Activated T-cell treated with anti-CD3 and anti-CD28 coated beads, Interleukin-2, amount 50 U/mL, for 4 hours (primary cell): ENCODE measurements around the gene CCL22. TPM values are rescaled to one million over a fixed set of nuclear protein-coding genes. Genes with fewer than 3 reads are reported as not detected.

Source experiments
- ATAC-seq, 2 donors: fragments of 200-7000 bp; cut with Tn5 transposase; one replicate each; pipeline ENCODE4 v1.10.0; 2021
- DNase-seq: peaks from one replicate; pipeline ENCODE4 v3.0.0-alpha.2; 2020
- H3K27me3 Mint-ChIP-seq: one replicate; pipeline ENCODE4 v1.8.0; 2021; ENCODE audit warnings: low read depth, mixed read lengths
- H3K36me3 Mint-ChIP-seq: one replicate; pipeline ENCODE4 v1.8.0; 2022; ENCODE audit warnings: mixed read lengths; ENCODE audit not compliant: insufficient read depth
- H3K4me1 Mint-ChIP-seq: one replicate; pipeline ENCODE4 v1.8.0; 2021; ENCODE audit warnings: low read depth, mixed read lengths
- H3K4me3 Mint-ChIP-seq: one replicate; pipeline ENCODE4 v1.8.0; 2021; ENCODE audit warnings: mild to moderate bottlenecking, moderate library complexity, mixed read lengths
- H3K9me3 Mint-ChIP-seq: one replicate; pipeline ENCODE4 v1.8.0; 2021; ENCODE audit warnings: mixed read lengths
- total RNA-seq, 3 donors: library from RNA; stranded (reverse); gene quantifications; one replicate each; pipeline ENCODE4 v1.2.1, GENCODE V29; 2021

Gene CCL22
- total RNA-seq: 100 to 1,000 TPM in 1 of 3 donors, 10 to 100 TPM in 2; 62.3 to 121 (median 80.2) TPM

- H3K36me3 Mint-ChIP-seq: no peaks in the 10 kb centered on the region
- DNase-seq (no peak), ATAC-seq (peak; percentile 67 to 71)
- no peaks in the 10 kb centered on the region for H3K9me3 Mint-ChIP-seq
- peaks cover 2% of the 10 kb centered on the region for H3K4me1 Mint-ChIP-seq
- H3K27me3 Mint-ChIP-seq: peaks cover 3% of the 10 kb centered on the region
- peak within 1 kb of the TSS; percentile 40 for H3K4me3 Mint-ChIP-seq
These were observed at the start of gene CCL22 for GRCh38 chr16:57358527-57359095. TSS of gene CCL22 (plus strand) at chr16:57358783. CDS start at chr16:57358817, 34 bp downstream.

GRCh38 chr16:57310801-57311200 lies 47.8 kb upstream of the CCL22 start:
- no peak for DNase-seq
- peaks cover 15% of the 10 kb centered on the region for H3K4me1 Mint-ChIP-seq
- ATAC-seq: no peak
- H3K36me3 Mint-ChIP-seq: no peaks in the 10 kb centered on the region
- H3K9me3 Mint-ChIP-seq: no peaks in the 10 kb centered on the region
- H3K27me3 Mint-ChIP-seq: peaks cover 7% of the 10 kb centered on the region
- H3K4me3 Mint-ChIP-seq: no peak overlapping the region

- peaks cover 15% of the 10 kb centered on the region for H3K4me1 Mint-ChIP-seq
- DNase-seq: no peak
- H3K27me3 Mint-ChIP-seq: peaks cover 3% of the 10 kb centered on the region
- no peak overlapping the region for H3K4me3 Mint-ChIP-seq
- H3K36me3 Mint-ChIP-seq: no peaks in the 10 kb centered on the region
- H3K9me3 Mint-ChIP-seq: no peaks in the 10 kb centered on the region
- ATAC-seq: no peak
These were observed 45.1 kb upstream of the CCL22 start for GRCh38 chr16:57313509-57313908.

GRCh38 chr16:57314161-57314785 lies 44.3 kb upstream of the CCL22 start:
- Mint-ChIP-seq H3K4me1 (peaks cover 15% of the 10 kb centered on the region), H3K9me3 (no peaks in the 10 kb centered on the region), H3K36me3 (no peaks in the 10 kb centered on the region), H3K27me3 (peaks cover 3% of the 10 kb centered on the region), H3K4me3 (no peak overlapping the region)
- no peak for DNase-seq
- peak; percentile 79 to 88 for ATAC-seq

- H3K9me3 Mint-ChIP-seq: no peaks in the 10 kb centered on the region
- ATAC-seq: no peak
- H3K27me3 Mint-ChIP-seq: peaks cover 3% of the 10 kb centered on the region
- no peak for DNase-seq
- H3K36me3 Mint-ChIP-seq: no peaks in the 10 kb centered on the region
- H3K4me1 Mint-ChIP-seq: peaks cover 15% of the 10 kb centered on the region
- H3K4me3 Mint-ChIP-seq: no peak overlapping the region
These were observed 43.2 kb upstream of the CCL22 start for GRCh38 chr16:57315416-57315815.

- H3K9me3 Mint-ChIP-seq: no peaks in the 10 kb centered on the region
- ATAC-seq: no peak
- H3K36me3 Mint-ChIP-seq: no peaks in the 10 kb centered on the region
- DNase-seq: no peak
- peaks cover 3% of the 10 kb centered on the region for H3K27me3 Mint-ChIP-seq
- peaks cover 15% of the 10 kb centered on the region for H3K4me1 Mint-ChIP-seq
- H3K4me3 Mint-ChIP-seq: no peak overlapping the region
These were observed 42.1 kb upstream of the CCL22 start for GRCh38 chr16:57316390-57317017.

- Mint-ChIP-seq H3K4me1 (peaks cover 12% of the 10 kb centered on the region), H3K36me3 (no peaks in the 10 kb centered on the region), H3K27me3 (peaks cover 3% of the 10 kb centered on the region), H3K4me3 (no peak overlapping the region), H3K9me3 (no peaks in the 10 kb centered on the region)
- no peak for DNase-seq
- ATAC-seq: no peak
These were observed 40.2 kb upstream of the CCL22 start for GRCh38 chr16:57318240-57318970.

- Mint-ChIP-seq H3K9me3 (no peaks in the 10 kb centered on the region), H3K4me3 (no peak overlapping the region), H3K4me1 (peaks cover 3% of the 10 kb centered on the region), H3K27me3 (peaks cover 3% of the 10 kb centered on the region), H3K36me3 (no peaks in the 10 kb centered on the region)
- DNase-seq (no peak), ATAC-seq (no peak)
These were observed 38.9 kb upstream of the CCL22 start for GRCh38 chr16:57319646-57320045.

GRCh38 chr16:57324749-57325148 lies 33.8 kb upstream of the CCL22 start:
- H3K36me3 Mint-ChIP-seq: no peaks in the 10 kb centered on the region

GRCh38 chr16:57325458-57325857 lies 33.1 kb upstream of the CCL22 start:
- no peaks in the 10 kb centered on the region for H3K4me1 Mint-ChIP-seq
- ATAC-seq (no peak), DNase-seq (no peak)
- no peaks in the 10 kb centered on the region for H3K36me3 Mint-ChIP-seq
- peaks cover 4% of the 10 kb centered on the region for H3K9me3 Mint-ChIP-seq
- no peak overlapping the region for H3K4me3 Mint-ChIP-seq
- H3K27me3 Mint-ChIP-seq: no peaks in the 10 kb centered on the region

More at GRCh38 chr16:57324749-57325148, 33.8 kb upstream of the CCL22 start:
- no peak for DNase-seq
- H3K9me3 Mint-ChIP-seq: peaks cover 4% of the 10 kb centered on the region
- no peaks in the 10 kb centered on the region for H3K27me3 Mint-ChIP-seq
- no peaks in the 10 kb centered on the region for H3K4me1 Mint-ChIP-seq
- no peak overlapping the region for H3K4me3 Mint-ChIP-seq
- no peak for ATAC-seq

- Mint-ChIP-seq H3K27me3 (peaks cover 5% of the 10 kb centered on the region), H3K4me1 (no peaks in the 10 kb centered on the region), H3K4me3 (no peak overlapping the region), H3K36me3 (no peaks in the 10 kb centered on the region), H3K9me3 (peaks cover 9% of the 10 kb centered on the region)
- ATAC-seq (no peak), DNase-seq (no peak)
These were observed 28.8 kb upstream of the CCL22 start for GRCh38 chr16:57329718-57330327.

GRCh38 chr16:57331355-57331754 lies 27.2 kb upstream of the CCL22 start:
- Mint-ChIP-seq H3K4me3 (no peak overlapping the region), H3K4me1 (no peaks in the 10 kb centered on the region), H3K36me3 (no peaks in the 10 kb centered on the region), H3K27me3 (peaks cover 10% of the 10 kb centered on the region), H3K9me3 (peaks cover 5% of the 10 kb centered on the region)
- ATAC-seq: no peak
- no peak for DNase-seq

- no peak overlapping the region for H3K4me3 Mint-ChIP-seq
- ATAC-seq (no peak), DNase-seq (no peak)
- no peaks in the 10 kb centered on the region for H3K4me1 Mint-ChIP-seq
- peaks cover 5% of the 10 kb centered on the region for H3K9me3 Mint-ChIP-seq
- peaks cover 10% of the 10 kb centered on the region for H3K27me3 Mint-ChIP-seq
- H3K36me3 Mint-ChIP-seq: no peaks in the 10 kb centered on the region
These were observed 25.2 kb upstream of the CCL22 start for GRCh38 chr16:57333402-57333801.

- ATAC-seq (no peak), DNase-seq (no peak)
- Mint-ChIP-seq H3K4me1 (peaks cover 3% of the 10 kb centered on the region), H3K4me3 (no peak overlapping the region), H3K9me3 (peaks cover 5% of the 10 kb centered on the region), H3K27me3 (peaks cover 20% of the 10 kb centered on the region), H3K36me3 (no peaks in the 10 kb centered on the region)
These were observed 23.2 kb upstream of the CCL22 start for GRCh38 chr16:57335366-57335765.
